ENCODE results near the gene CST3.
"Not testable (repeated sequence)": the region's sequence is repeated elsewhere in the genome, so short reads cannot be mapped to it uniquely, and the experiment has no call there.

CST3 gene

GRCh38 chr20:23637282-23638221, at the start of gene CST3:
Gene CST3 (minus strand): TSS chr20:23637955. CDS start chr20:23637862, 93 bp downstream.
- in situ Hi-C loops (cut with HindIII; ENCODE audit: low sequenced_read_pairs), result no loop called here

GRCh38 chr20:23686046-23686750, 48.4 kb upstream of the CST3 start:
- in situ Hi-C loops (cut with HindIII; ENCODE audit: low sequenced_read_pairs), result no loop called here

- in situ Hi-C loops (cut with HindIII; ENCODE audit: low sequenced_read_pairs), result not testable (repeated sequence)
These were observed 47.8 kb upstream of the CST3 start for GRCh38 chr20:23685529-23685896.

- in situ Hi-C loops (cut with HindIII; ENCODE audit: low sequenced_read_pairs), result no loop called here
These were observed 46.5 kb upstream of the CST3 start for GRCh38 chr20:23684261-23684660.

- in situ Hi-C loops (cut with HindIII; ENCODE audit: low sequenced_read_pairs), result no loop called here
These were observed 46.1 kb upstream of the CST3 start for GRCh38 chr20:23683807-23684206.

GRCh38 chr20:23683281-23683680, 45.5 kb upstream of the CST3 start:
- in situ Hi-C loops (cut with HindIII; ENCODE audit: low sequenced_read_pairs), result no loop called here

- in situ Hi-C loops (cut with HindIII; ENCODE audit: low sequenced_read_pairs), result no loop called here
These were observed 42.4 kb upstream of the CST3 start for GRCh38 chr20:23680146-23680545.

GRCh38 chr20:23679133-23680092, 41.7 kb upstream of the CST3 start:
- in situ Hi-C loops (cut with HindIII; ENCODE audit: low sequenced_read_pairs), result no loop called here

- in situ Hi-C loops (cut with HindIII; ENCODE audit: low sequenced_read_pairs), result no loop called here
These were observed 35.5 kb upstream of the CST3 start for GRCh38 chr20:23673209-23673608.

- in situ Hi-C loops (cut with HindIII; ENCODE audit: low sequenced_read_pairs), result no loop called here
These were observed 34.4 kb upstream of the CST3 start for GRCh38 chr20:23672158-23672557.

GRCh38 chr20:23671479-23671878, 33.7 kb upstream of the CST3 start:
- in situ Hi-C loops (cut with HindIII; ENCODE audit: low sequenced_read_pairs), result no loop called here

- in situ Hi-C loops (cut with HindIII; ENCODE audit: low sequenced_read_pairs), result no loop called here
These were observed 32.6 kb upstream of the CST3 start for GRCh38 chr20:23670361-23670760.

GRCh38 chr20:23669866-23670265, 32.1 kb upstream of the CST3 start:
- in situ Hi-C loops (cut with HindIII; ENCODE audit: low sequenced_read_pairs), result no loop called here

GRCh38 chr20:23669327-23669726, 31.6 kb upstream of the CST3 start:
- in situ Hi-C loops (cut with HindIII; ENCODE audit: low sequenced_read_pairs), result no loop called here

GRCh38 chr20:23668477-23668951, 30.8 kb upstream of the CST3 start:
- in situ Hi-C loops (cut with HindIII; ENCODE audit: low sequenced_read_pairs), result no loop called here

- in situ Hi-C loops (cut with HindIII; ENCODE audit: low sequenced_read_pairs), result no loop called here
These were observed 29.9 kb upstream of the CST3 start for GRCh38 chr20:23667666-23668065.

- in situ Hi-C loops (cut with HindIII; ENCODE audit: low sequenced_read_pairs), result no loop called here
These were observed 28.9 kb upstream of the CST3 start for GRCh38 chr20:23666698-23667097.

GRCh38 chr20:23666189-23666588, 28.4 kb upstream of the CST3 start:
- in situ Hi-C loops (cut with HindIII; ENCODE audit: low sequenced_read_pairs), result no loop called here

GRCh38 chr20:23664954-23665353, 27.2 kb upstream of the CST3 start:
- in situ Hi-C loops (cut with HindIII; ENCODE audit: low sequenced_read_pairs), result no loop called here

GRCh38 chr20:23664046-23664445, 26.3 kb upstream of the CST3 start:
- in situ Hi-C loops (cut with HindIII; ENCODE audit: low sequenced_read_pairs), result not testable (repeated sequence)

- in situ Hi-C loops (cut with HindIII; ENCODE audit: low sequenced_read_pairs), result no loop called here
These were observed 25.4 kb upstream of the CST3 start for GRCh38 chr20:23663180-23663579.
